OCI-LY1 (cell line): ENCODE results near the gene GNAQ.
"Not testable (repeated sequence)": the region's sequence is repeated elsewhere in the genome, so short reads cannot be mapped to it uniquely, and the experiment has no call there.

Source experiments
- H2AFZ ChIP-seq: fragments of 200-600 bp; sonication (generic), shearing (Covaris generic); 2 replicates; pipeline ENCODE4 v1.6.0; 2014; ENCODE audit warnings: antibody characterized with exemption, mild to moderate bottlenecking, low read length
- H3F3A ChIP-seq: fragments of 200-600 bp; sonication (generic), shearing (Covaris generic); 2 replicates; pipeline ENCODE4 v1.6.0; 2014; ENCODE audit warnings: mild to moderate bottlenecking, antibody characterized with exemption, low read length, moderate library complexity; ENCODE audit not compliant: insufficient read depth
- H3K27ac ChIP-seq: fragments of 200-600 bp; sonication (generic); 2 replicates; pipeline ENCODE4 v1.5.1; 2014; ENCODE audit warnings: low read length, mixed run types, mild to moderate bottlenecking, low read depth; ENCODE audit not compliant: poor library complexity, severe bottlenecking
- H3K27me3 ChIP-seq: fragments of 200-600 bp; sonication (generic); 2 replicates; pipeline ENCODE4 v1.6.0; 2014; ENCODE audit warnings: antibody characterized with exemption, mild to moderate bottlenecking, low read length, moderate library complexity; ENCODE audit not compliant: insufficient read depth
- H3K36me3 ChIP-seq: fragments of 200-600 bp; sonication (generic); 2 replicates; pipeline ENCODE4 v1.6.1; 2014; ENCODE audit warnings: mild to moderate bottlenecking, antibody characterized with exemption, low read length, moderate library complexity, mixed read lengths; ENCODE audit not compliant: insufficient read depth
- H3K4me1 ChIP-seq: fragments of 200-600 bp; sonication (generic); 2 replicates; pipeline ENCODE4 v1.5.1; 2014; ENCODE audit warnings: mild to moderate bottlenecking, low read length, moderate library complexity; ENCODE audit not compliant: insufficient read depth, severe bottlenecking
- H3K4me2 ChIP-seq: fragments of 200-600 bp; sonication (generic), shearing (Covaris generic); 2 replicates; pipeline ENCODE4 v1.6.1; 2014; ENCODE audit warnings: low read length
- H3K4me3 ChIP-seq: fragments of 200-600 bp; sonication (generic); 2 replicates; pipeline ENCODE4 v1.5.1; 2014; ENCODE audit warnings: low read length, low read depth, mild to moderate bottlenecking, mixed read lengths; ENCODE audit not compliant: poor library complexity, severe bottlenecking
- H3K79me2 ChIP-seq: fragments of 200-600 bp; shearing (Covaris generic); 2 replicates; pipeline ENCODE4 v1.6.1; 2016; ENCODE audit warnings: mixed run types, low read length, mixed read lengths; ENCODE audit not compliant: insufficient read depth
- H3K9ac ChIP-seq: fragments of 200-600 bp; sonication (generic), shearing (Covaris generic); 2 replicates; pipeline ENCODE4 v1.6.1; 2014; ENCODE audit warnings: mild to moderate bottlenecking, low read length, mixed read lengths
- H3K9me2 ChIP-seq: fragments of 200-600 bp; sonication (generic), shearing (Covaris generic); 2 replicates; pipeline ENCODE4 v1.6.1; 2014; ENCODE audit warnings: low read depth, mild to moderate bottlenecking, low read length, mixed read lengths
- H3K9me3 ChIP-seq: fragments of 200-600 bp; shearing (Covaris generic); 2 replicates; pipeline ENCODE4 v1.6.1; 2014; ENCODE audit warnings: low read length, mixed read lengths
- H4K20me1 ChIP-seq: fragments of 200-600 bp; sonication (generic), shearing (Covaris generic); 2 replicates; pipeline ENCODE4 v1.6.0; 2016; ENCODE audit warnings: mild to moderate bottlenecking, low read length; ENCODE audit not compliant: insufficient read depth
- EZH2 ChIP-seq: fragments of 200-600 bp; sonication (generic), shearing (Covaris generic); IDR thresholded peaks from 2 replicates; pipeline ENCODE4 v1.8.0; 2017; ENCODE audit warnings: borderline replicate concordance, mixed run types, mild to moderate bottlenecking, antibody characterized with exemption, low read length, moderate library complexity, mixed read lengths
- TF ChIP-seq, protein P1 (sequence below): fragments of 200-600 bp; sonication (generic), shearing (Covaris generic); IDR thresholded peaks from 2 replicates; pipeline ENCODE4 v1.5.1; 2017; ENCODE audit warnings: mild to moderate bottlenecking, antibody characterized with exemption, low read length, moderate library complexity, mixed read lengths

GNAQ gene

DNA sequence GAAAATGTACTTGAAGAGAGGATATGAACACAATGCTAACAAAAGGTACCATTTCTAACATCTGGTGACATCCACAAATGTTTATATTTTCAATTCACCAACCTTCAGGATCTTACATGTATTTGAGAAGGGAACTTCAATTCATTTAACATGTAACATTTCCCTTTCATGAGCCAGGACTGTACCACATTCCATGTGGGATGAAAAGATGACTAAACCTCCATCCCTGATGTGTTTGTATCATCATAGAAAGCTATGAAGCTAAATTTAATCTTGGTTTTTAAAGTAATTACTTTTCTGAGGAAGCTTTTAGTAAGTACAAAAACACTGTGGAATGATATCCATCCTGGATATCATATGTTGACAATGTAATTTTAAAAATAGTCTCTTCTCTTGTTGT is 305.3 kb downstream of the GNAQ start:
- Histone ChIP-seq H3K4me2 (no peak overlapping the region), H3K9ac (no peak overlapping the region), H3K4me1 (no peaks in the 10 kb centered on the region), H3K27ac (no peak overlapping the region), H3K4me3 (no peak overlapping the region), H3K36me3 (no peaks in the 10 kb centered on the region), H2AFZ (no peak overlapping the region), H3K79me2 (no peaks in the 10 kb centered on the region), H4K20me1 (no peaks in the 10 kb centered on the region), H3F3A (no peaks in the 10 kb centered on the region), H3K9me3 (no peaks in the 10 kb centered on the region), H3K27me3 (0 out of 2 replicates have a peak, but pooled peaks cover 3% of the 10 kb centered on the region), H3K9me2 (no peaks in the 10 kb centered on the region)
- TF ChIP-seq, protein P1, sequence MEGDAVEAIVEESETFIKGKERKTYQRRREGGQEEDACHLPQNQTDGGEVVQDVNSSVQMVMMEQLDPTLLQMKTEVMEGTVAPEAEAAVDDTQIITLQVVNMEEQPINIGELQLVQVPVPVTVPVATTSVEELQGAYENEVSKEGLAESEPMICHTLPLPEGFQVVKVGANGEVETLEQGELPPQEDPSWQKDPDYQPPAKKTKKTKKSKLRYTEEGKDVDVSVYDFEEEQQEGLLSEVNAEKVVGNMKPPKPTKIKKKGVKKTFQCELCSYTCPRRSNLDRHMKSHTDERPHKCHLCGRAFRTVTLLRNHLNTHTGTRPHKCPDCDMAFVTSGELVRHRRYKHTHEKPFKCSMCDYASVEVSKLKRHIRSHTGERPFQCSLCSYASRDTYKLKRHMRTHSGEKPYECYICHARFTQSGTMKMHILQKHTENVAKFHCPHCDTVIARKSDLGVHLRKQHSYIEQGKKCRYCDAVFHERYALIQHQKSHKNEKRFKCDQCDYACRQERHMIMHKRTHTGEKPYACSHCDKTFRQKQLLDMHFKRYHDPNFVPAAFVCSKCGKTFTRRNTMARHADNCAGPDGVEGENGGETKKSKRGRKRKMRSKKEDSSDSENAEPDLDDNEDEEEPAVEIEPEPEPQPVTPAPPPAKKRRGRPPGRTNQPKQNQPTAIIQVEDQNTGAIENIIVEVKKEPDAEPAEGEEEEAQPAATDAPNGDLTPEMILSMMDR, result no peak
- no peak for TF ChIP-seq EZH2

- TF ChIP-seq, protein P1, result no peak
- no peak for TF ChIP-seq EZH2
- Histone ChIP-seq H3K9ac (no peak overlapping the region), H3K79me2 (no peaks in the 10 kb centered on the region), H3K27me3 (0 out of 2 replicates have a peak, but pooled peaks cover 3% of the 10 kb centered on the region), H3K4me1 (no peaks in the 10 kb centered on the region), H3K4me3 (no peak overlapping the region), H3K9me3 (no peaks in the 10 kb centered on the region), H3K4me2 (no peak overlapping the region), H4K20me1 (no peaks in the 10 kb centered on the region), H3K36me3 (no peaks in the 10 kb centered on the region), H3K9me2 (no peaks in the 10 kb centered on the region), H3K27ac (no peak overlapping the region), H3F3A (no peaks in the 10 kb centered on the region), H2AFZ (no peak overlapping the region)
Measured at GRCh38 chr9:77725820-77726219, 305.8 kb downstream of the GNAQ start.

DNA sequence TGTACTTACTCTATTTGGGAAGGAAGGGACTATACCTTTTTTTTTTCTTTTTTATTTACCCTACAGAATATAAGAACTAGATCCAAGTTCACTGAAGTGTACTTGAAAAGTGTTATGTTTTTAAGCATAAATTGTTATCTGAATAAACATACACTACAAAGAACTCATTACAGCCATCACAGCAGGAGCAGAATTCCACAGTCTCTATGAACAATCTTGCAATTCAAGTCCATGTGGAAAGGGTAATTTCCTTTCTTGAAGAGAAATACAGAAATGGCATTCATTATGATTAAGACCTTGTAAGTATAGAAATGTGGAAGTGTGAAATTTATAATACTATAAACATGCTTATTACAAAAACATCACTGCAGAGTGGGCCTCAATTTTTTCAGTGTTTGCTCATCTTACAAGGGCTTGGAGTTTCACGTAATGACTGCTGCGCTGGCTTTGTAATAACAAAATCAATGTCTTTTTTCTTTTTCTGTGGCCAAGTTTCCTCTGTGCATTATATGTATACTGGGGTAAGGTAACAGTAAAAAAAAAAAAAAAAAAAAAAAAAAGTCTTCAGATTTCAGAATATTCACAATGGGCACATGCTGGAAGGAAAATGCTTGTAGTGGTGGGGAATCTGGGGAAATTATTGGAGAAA is 306.4 kb downstream of the GNAQ start:
- H3K36me3 ChIP-seq, result no peaks in the 10 kb centered on the region
- no peak overlapping the region for H3K4me2 ChIP-seq
- 0 out of 2 replicates have a peak, but pooled peaks cover 3% of the 10 kb centered on the region for H3K27me3 ChIP-seq
- H3K4me3 ChIP-seq, result no peak overlapping the region
- H3K9me2 ChIP-seq, result no peaks in the 10 kb centered on the region
- H4K20me1 ChIP-seq, result no peaks in the 10 kb centered on the region
- no peaks in the 10 kb centered on the region for H3F3A ChIP-seq
- H2AFZ ChIP-seq, result no peak overlapping the region
- no peaks in the 10 kb centered on the region for H3K4me1 ChIP-seq
- no peaks in the 10 kb centered on the region for H3K9me3 ChIP-seq
- H3K79me2 ChIP-seq, result no peaks in the 10 kb centered on the region
- no peak overlapping the region for H3K9ac ChIP-seq
- no peak overlapping the region for H3K27ac ChIP-seq
- no peak for TF ChIP-seq EZH2
- TF ChIP-seq, protein P1, result no peak

DNA sequence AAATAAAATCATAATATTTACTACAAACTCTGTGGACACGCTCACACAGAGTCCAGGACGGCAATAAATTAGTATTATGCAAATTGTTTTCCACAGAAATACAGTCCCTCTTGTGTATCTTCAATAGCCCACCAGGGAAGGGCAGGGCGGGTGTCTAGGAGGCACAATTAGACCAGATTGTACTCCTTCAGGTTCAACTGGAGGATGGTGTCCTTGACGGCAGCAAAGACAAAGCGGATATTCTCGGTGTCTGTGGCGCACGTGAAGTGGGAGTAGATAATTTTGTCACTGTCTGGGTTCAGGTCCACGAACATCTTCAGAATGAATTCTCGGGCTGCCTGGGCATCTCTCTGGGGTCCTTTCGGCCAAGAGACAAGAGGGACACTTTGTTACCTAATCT is 310.5 kb downstream of the GNAQ start:
- H3K9me2 ChIP-seq, result not testable (repeated sequence)

More for the DNA sequence above, 310.5 kb downstream of the GNAQ start:
- not testable (repeated sequence) for H3K4me3 ChIP-seq, H3K9me3 ChIP-seq, H4K20me1 ChIP-seq, H3K36me3 ChIP-seq, H3K27ac ChIP-seq, H3K4me1 ChIP-seq, H3K9ac ChIP-seq, H2AFZ ChIP-seq, H3K4me2 ChIP-seq, H3K79me2 ChIP-seq, H3F3A ChIP-seq, H3K27me3 ChIP-seq
